ENCODE results near the gene AMDHD2.
A peak's percentile ranks its signal among the peaks of the same experiment; 100 is the strongest.

The AMDHD2 gene

GRCh38 chr16:2475413-2476344 is 44.5 kb upstream of the AMDHD2 start:
- Histone ChIP-seq H3K9ac (ENCODE audit: low read depth, low read length, poor library complexity, severe bottlenecking) (peak overlapping the region; percentile 52), H2AFZ (ENCODE audit: low read length) (no peak overlapping the region), H3K36me3 (ENCODE audit: insufficient read depth, low read length) (no peaks in the 10 kb centered on the region), H4K20me1 (ENCODE audit: insufficient read depth, low read length, poor library complexity, severe bottlenecking) (peaks cover 14% of the 10 kb centered on the region), H3K4me3 (ENCODE audit: low read length, poor library complexity, severe bottlenecking) (peak overlapping the region; percentile 85), H3K27me3 (ENCODE audit: insufficient read depth, low read length, poor library complexity, severe bottlenecking) (no peaks in the 10 kb centered on the region), H3K4me1 (ENCODE audit: insufficient read depth, low read length, poor library complexity, severe bottlenecking) (peaks cover 15% of the 10 kb centered on the region), H3K9me2 (replicated peaks; ENCODE audit: low read depth, low read length) (no peaks in the 10 kb centered on the region), H3K79me2 (ENCODE audit: insufficient read depth, low read length) (peaks cover 47% of the 10 kb centered on the region), H3K4me2 (ENCODE audit: low read depth, low read length, poor library complexity, severe bottlenecking) (peak overlapping the region; percentile 67), H3K9me3 (ENCODE audit: insufficient read depth, low read depth, low read length) (no peaks in the 10 kb centered on the region), H3F3A (ENCODE audit: low read depth) (no peaks in the 10 kb centered on the region)
- no peak for TF ChIP-seq EZH2phosphoT487 (IDR thresholded peaks at IDR 0.05; ENCODE audit: borderline replicate concordance)
- TF ChIP-seq, protein P1, sequence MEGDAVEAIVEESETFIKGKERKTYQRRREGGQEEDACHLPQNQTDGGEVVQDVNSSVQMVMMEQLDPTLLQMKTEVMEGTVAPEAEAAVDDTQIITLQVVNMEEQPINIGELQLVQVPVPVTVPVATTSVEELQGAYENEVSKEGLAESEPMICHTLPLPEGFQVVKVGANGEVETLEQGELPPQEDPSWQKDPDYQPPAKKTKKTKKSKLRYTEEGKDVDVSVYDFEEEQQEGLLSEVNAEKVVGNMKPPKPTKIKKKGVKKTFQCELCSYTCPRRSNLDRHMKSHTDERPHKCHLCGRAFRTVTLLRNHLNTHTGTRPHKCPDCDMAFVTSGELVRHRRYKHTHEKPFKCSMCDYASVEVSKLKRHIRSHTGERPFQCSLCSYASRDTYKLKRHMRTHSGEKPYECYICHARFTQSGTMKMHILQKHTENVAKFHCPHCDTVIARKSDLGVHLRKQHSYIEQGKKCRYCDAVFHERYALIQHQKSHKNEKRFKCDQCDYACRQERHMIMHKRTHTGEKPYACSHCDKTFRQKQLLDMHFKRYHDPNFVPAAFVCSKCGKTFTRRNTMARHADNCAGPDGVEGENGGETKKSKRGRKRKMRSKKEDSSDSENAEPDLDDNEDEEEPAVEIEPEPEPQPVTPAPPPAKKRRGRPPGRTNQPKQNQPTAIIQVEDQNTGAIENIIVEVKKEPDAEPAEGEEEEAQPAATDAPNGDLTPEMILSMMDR (conservative IDR thresholded peaks at IDR 0.05; ENCODE audit: low read length), result no peak

DNA sequence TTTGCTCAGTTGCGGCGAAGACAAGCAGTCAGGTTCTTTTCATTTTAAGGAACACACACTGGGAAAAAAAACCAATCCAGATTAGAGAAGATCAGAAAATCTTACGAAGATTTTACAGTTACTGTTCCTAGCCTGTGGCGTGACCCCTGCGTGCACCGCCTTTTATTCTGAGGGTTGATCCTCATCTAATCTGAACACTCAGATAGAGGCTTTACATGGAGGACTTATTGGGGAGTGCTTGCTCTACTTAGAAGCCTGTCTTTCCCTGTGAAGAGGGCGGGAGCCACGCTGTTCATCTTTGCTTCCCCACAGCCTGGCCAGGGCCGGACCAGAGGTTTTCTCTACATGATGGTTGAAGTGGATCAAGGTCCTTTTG is 43.8 kb upstream of the AMDHD2 start:
- peak overlapping the region; percentile 85 for H3K4me3 ChIP-seq (ENCODE audit: low read length, poor library complexity, severe bottlenecking)

DNA sequence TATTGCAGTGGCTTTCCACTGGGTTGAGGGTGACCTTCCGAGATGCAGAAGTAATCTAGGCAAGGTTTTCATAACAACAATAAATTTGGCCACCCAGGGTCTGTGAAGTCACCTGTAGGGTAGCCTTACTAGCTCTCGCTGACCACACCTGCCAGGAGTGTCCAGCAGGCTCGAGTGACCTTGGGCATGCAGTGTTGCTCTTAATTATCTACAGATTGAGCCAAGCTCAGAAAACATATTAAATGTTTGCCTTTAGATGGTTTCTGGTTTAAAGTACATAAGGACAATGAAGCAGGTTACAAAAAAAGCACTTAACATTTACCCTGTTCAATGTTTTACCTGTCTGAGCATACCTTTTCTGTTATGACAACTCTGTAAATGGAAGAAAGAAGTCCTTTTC is 43.4 kb upstream of the AMDHD2 start:
- Histone ChIP-seq H3K36me3 (ENCODE audit: insufficient read depth, low read length) (no peaks in the 10 kb centered on the region), H3K4me1 (ENCODE audit: insufficient read depth, low read length, poor library complexity, severe bottlenecking) (peaks cover 12% of the 10 kb centered on the region), H3K9me3 (ENCODE audit: insufficient read depth, low read depth, low read length) (no peaks in the 10 kb centered on the region), H3K4me2 (ENCODE audit: low read depth, low read length, poor library complexity, severe bottlenecking) (peak overlapping the region; percentile 67), H2AFZ (ENCODE audit: low read length) (no peak overlapping the region), H3K9ac (ENCODE audit: low read depth, low read length, poor library complexity, severe bottlenecking) (no peak overlapping the region), H3K79me2 (ENCODE audit: insufficient read depth, low read length) (peaks cover 47% of the 10 kb centered on the region), H3K27me3 (ENCODE audit: insufficient read depth, low read length, poor library complexity, severe bottlenecking) (no peaks in the 10 kb centered on the region), H3K9me2 (replicated peaks; ENCODE audit: low read depth, low read length) (no peaks in the 10 kb centered on the region), H3F3A (ENCODE audit: low read depth) (no peaks in the 10 kb centered on the region), H3K4me3 (ENCODE audit: low read length, poor library complexity, severe bottlenecking) (peak overlapping the region; percentile 23), H4K20me1 (ENCODE audit: insufficient read depth, low read length, poor library complexity, severe bottlenecking) (peaks cover 14% of the 10 kb centered on the region)
- TF ChIP-seq EZH2phosphoT487 (IDR thresholded peaks at IDR 0.05; ENCODE audit: borderline replicate concordance), result no peak
- TF ChIP-seq, protein P1 (conservative IDR thresholded peaks at IDR 0.05; ENCODE audit: low read length), result no peak

More for the DNA sequence above, 43.8 kb upstream of the AMDHD2 start:
- Histone ChIP-seq H3K27me3 (ENCODE audit: insufficient read depth, low read length, poor library complexity, severe bottlenecking) (no peaks in the 10 kb centered on the region), H2AFZ (ENCODE audit: low read length) (no peak overlapping the region), H3K9ac (ENCODE audit: low read depth, low read length, poor library complexity, severe bottlenecking) (no peak overlapping the region), H3K79me2 (ENCODE audit: insufficient read depth, low read length) (peaks cover 47% of the 10 kb centered on the region), H3F3A (ENCODE audit: low read depth) (no peaks in the 10 kb centered on the region), H4K20me1 (ENCODE audit: insufficient read depth, low read length, poor library complexity, severe bottlenecking) (peaks cover 14% of the 10 kb centered on the region), H3K4me1 (ENCODE audit: insufficient read depth, low read length, poor library complexity, severe bottlenecking) (peaks cover 12% of the 10 kb centered on the region), H3K36me3 (ENCODE audit: insufficient read depth, low read length) (no peaks in the 10 kb centered on the region), H3K4me2 (ENCODE audit: low read depth, low read length, poor library complexity, severe bottlenecking) (peak overlapping the region; percentile 67), H3K9me2 (replicated peaks; ENCODE audit: low read depth, low read length) (no peaks in the 10 kb centered on the region), H3K9me3 (ENCODE audit: insufficient read depth, low read depth, low read length) (no peaks in the 10 kb centered on the region)
- TF ChIP-seq, protein P1 (conservative IDR thresholded peaks at IDR 0.05; ENCODE audit: low read length), result no peak
- no peak for TF ChIP-seq EZH2phosphoT487 (IDR thresholded peaks at IDR 0.05; ENCODE audit: borderline replicate concordance)
